IMR-90 (cell line): Measurements from ENCODE around the gene KCNIP1. TPM values are rescaled to one million over a fixed set of nuclear protein-coding genes. Genes with fewer than 3 reads are reported as not detected.
A peak's percentile ranks its signal among the peaks of the same experiment; 100 is the strongest.

Experiments used
- ATAC-seq: fragments of 200-7000 bp; cut with Tn5 transposase; 2 replicates; pipeline ENCODE4 v1.9.1; 2020; ENCODE audit warnings: low read depth, mild to moderate bottlenecking, moderate library complexity
- BruUV-seq: library from RNA; stranded (reverse); fragments of 400-500 nt; replicated peaks from 2 replicates; lab custom pipeline; 2021; lab: Mats Ljungman, UMichigan
- CTCF ChIA-PET: fragments of 300-600 bp; formaldehyde crosslinking; extraction: SDS; loops from one replicate; lab custom pipeline; 2021; ENCODE audit warnings: antibody characterized with exemption; lab: Yijun Ruan, JAX
- POLR2A ChIA-PET: fragments of 300-600 bp; sonication (Branson Sonifier 250); formaldehyde crosslinking; loops from one replicate; lab custom pipeline; 2022; ENCODE audit warnings: antibody characterized with exemption; ENCODE audit not compliant: unreplicated experiment; lab: Charles Lee
- DNase-seq: peaks from one replicate; pipeline ENCODE4 v3.0.0; 2013
- H2AFZ ChIP-seq: replicated peaks from 2 replicates; pipeline ENCODE3; 2013; ENCODE audit warnings: low read length, mild to moderate bottlenecking; ENCODE audit not compliant: poor library complexity
- H2AK5ac ChIP-seq: 2 replicates; pipeline ENCODE4 v1.6.1; 2013; ENCODE audit warnings: low read depth, low read length, inconsistent platforms
- H2AK9ac ChIP-seq: replicated peaks from 2 replicates; pipeline ENCODE3; 2013; ENCODE audit warnings: mild to moderate bottlenecking, low read depth, low read length, moderate library complexity; ENCODE audit not compliant: poor library complexity
- H2BK120ac ChIP-seq: 2 replicates; pipeline ENCODE4 v1.6.1; 2013; ENCODE audit warnings: low read depth, low read length, inconsistent platforms
- H2BK15ac ChIP-seq: 3 replicates; pipeline ENCODE4 v1.6.1; 2013; ENCODE audit warnings: low read depth, low read length, inconsistent platforms
- H2BK20ac ChIP-seq: 2 replicates; pipeline ENCODE4 v1.6.1; 2013; ENCODE audit warnings: low read depth, mild to moderate bottlenecking, inconsistent platforms, low read length, moderate library complexity
- H2BK5ac ChIP-seq: 2 replicates; pipeline ENCODE4 v1.6.1; 2013; ENCODE audit warnings: mild to moderate bottlenecking, low read depth, low read length, inconsistent platforms; ENCODE audit not compliant: poor library complexity, severe bottlenecking
- H3K14ac ChIP-seq: replicated peaks from 2 replicates; pipeline ENCODE4 v1.6.1; 2013; ENCODE audit warnings: low read depth, low read length, inconsistent platforms
- H3K18ac ChIP-seq: 2 replicates; pipeline ENCODE4 v1.6.1; 2013; ENCODE audit warnings: low read depth, low read length, control low read depth
- H3K23ac ChIP-seq: 2 replicates; pipeline ENCODE4 v1.6.1; 2013; ENCODE audit warnings: low read depth, low read length, inconsistent platforms
- H3K27ac ChIP-seq: 2 replicates; pipeline ENCODE4 v1.5.1; 2013; ENCODE audit warnings: mild to moderate bottlenecking, control low read depth, low read length; ENCODE audit not compliant: insufficient read depth
- H3K27me3 ChIP-seq: 2 replicates; pipeline ENCODE4 v1.6.1; 2013; ENCODE audit warnings: low read length; ENCODE audit not compliant: control insufficient read depth, insufficient read depth
- H3K36me3 ChIP-seq: 2 replicates; pipeline ENCODE4 v1.6.1; 2013; ENCODE audit warnings: low read length, mixed read lengths; ENCODE audit not compliant: control insufficient read depth, insufficient read depth
- H3K4ac ChIP-seq: 2 replicates; pipeline ENCODE4 v1.6.1; 2013; ENCODE audit warnings: low read depth, low read length, inconsistent platforms
- H3K4me1 ChIP-seq: 2 replicates; pipeline ENCODE4 v1.6.1; 2013; ENCODE audit warnings: low read length, mixed read lengths; ENCODE audit not compliant: control insufficient read depth, insufficient read depth
- H3K4me2 ChIP-seq: 2 replicates; pipeline ENCODE4 v1.6.1; 2013; ENCODE audit warnings: low read depth, mild to moderate bottlenecking, control low read depth, low read length, moderate library complexity
- H3K4me3 ChIP-seq: 2 replicates; pipeline ENCODE4 v1.5.1; 2013; ENCODE audit warnings: low read depth, mild to moderate bottlenecking, control low read depth, low read length, moderate library complexity; ENCODE audit not compliant: insufficient read depth
- H3K56ac ChIP-seq: 2 replicates; pipeline ENCODE4 v1.6.1; 2013; ENCODE audit warnings: low read length, inconsistent platforms; ENCODE audit not compliant: insufficient read depth; ENCODE audit errors: extremely low read depth
- H3K79me1 ChIP-seq, 2 experiments: 2 replicates each; pipeline ENCODE4 v1.6.1; 2013; ENCODE audit warnings: low read length in 2 of 2, inconsistent platforms in 1 of 2, low read depth in 1 of 2
- H3K9ac ChIP-seq: 2 replicates; pipeline ENCODE4 v1.6.1; 2013; ENCODE audit warnings: low read depth, low read length, control low read depth
- H3K9me1 ChIP-seq: 2 replicates; pipeline ENCODE4 v1.6.1; 2013; ENCODE audit warnings: low read length, inconsistent platforms; ENCODE audit not compliant: insufficient read depth
- H3K9me3 ChIP-seq: 2 replicates; pipeline ENCODE4 v1.6.1; 2013; ENCODE audit warnings: low read length; ENCODE audit not compliant: control insufficient read depth, insufficient read depth
- H4K20me1 ChIP-seq: 2 replicates; pipeline ENCODE4 v1.6.1; 2013; ENCODE audit warnings: low read length, inconsistent platforms; ENCODE audit not compliant: insufficient read depth
- H4K5ac ChIP-seq: 2 replicates; pipeline ENCODE4 v1.6.1; 2013; ENCODE audit warnings: mild to moderate bottlenecking, low read depth, low read length, control low read depth
- H4K8ac ChIP-seq, 2 experiments: 2 replicates each; pipeline ENCODE4 v1.6.1; 2013; ENCODE audit warnings: low read depth in 2 of 2, low read length in 2 of 2, control low read depth in 1 of 2, inconsistent platforms in 1 of 2
- H4K91ac ChIP-seq: 2 replicates; pipeline ENCODE4 v1.6.1; 2013; ENCODE audit warnings: low read depth, low read length, inconsistent platforms; ENCODE audit not compliant: insufficient read depth
- CTCF ChIP-seq: conservative IDR thresholded peaks from 2 replicates; pipeline ENCODE4 v1.5.1; 2012; ENCODE audit warnings: mild to moderate bottlenecking, low read depth, low read length, improper control_type of control experiment
- MXI1 ChIP-seq: IDR thresholded peaks from 2 replicates; pipeline ENCODE4 v1.6.1; 2012; ENCODE audit warnings: low read depth, mild to moderate bottlenecking, low read length, moderate library complexity, borderline replicate concordance
- NFE2L2 ChIP-seq: fragments of 150-350 bp; IDR thresholded peaks from 2 replicates; pipeline ENCODE4 v1.6.1; 2016; ENCODE audit warnings: low read depth, mild to moderate bottlenecking, low read length
- RAD21 ChIP-seq: IDR thresholded peaks from 2 replicates; pipeline ENCODE4 v1.6.1; 2012; ENCODE audit warnings: low read length, improper control_type of control experiment
- RCOR1 ChIP-seq: IDR thresholded peaks from 2 replicates; pipeline ENCODE4 v1.6.1; 2012; ENCODE audit warnings: mild to moderate bottlenecking, low read length, improper control_type of control experiment; ENCODE audit not compliant: insufficient replicate concordance
- SMC3 ChIP-seq: fragments of 150-350 bp; IDR thresholded peaks from 2 replicates; pipeline ENCODE4 v1.6.1; 2016; ENCODE audit warnings: low read depth, mild to moderate bottlenecking, antibody characterized with exemption, low read length, moderate library complexity
- USF2 ChIP-seq: fragments of 150-350 bp; IDR thresholded peaks from 2 replicates; pipeline ENCODE4 v1.6.1; 2017; ENCODE audit warnings: mild to moderate bottlenecking, antibody characterized with exemption, low read length, low read depth
- WGBS, 2 experiments: methylation state at CpG; one replicate each; pipeline versions ENCODE4 v1.1.5 to v1.1.7; 2013; ENCODE audit warnings: missing lambda C conversion rate in 2 of 2; ENCODE audit not compliant: insufficient read length in 1 of 2; ENCODE audit errors: extremely low coverage in 2 of 2; 5-methylcytosine and 5-hydroxymethylcytosine counted together
- dilution Hi-C: fragments of 300-500 bp; cut with HindIII; formaldehyde crosslinking; loops from one replicate; pipeline ENCODE4 v1.14.3; 2018; ENCODE audit warnings: low sequenced_read_pairs; ENCODE audit not compliant: unreplicated experiment
- in situ Hi-C: fragments of 300-500 bp; cut with MboI; formaldehyde crosslinking; loops from 3 replicates; pipeline ENCODE4 v1.14.3; 2019; ENCODE audit warnings: low sequenced_read_pairs, inconsistent platforms, mixed read lengths
- intact Hi-C: fragments of 100-400 bp; cut with micrococcal nuclease; formaldehyde crosslinking; loops from 2 replicates; pipeline ENCODE4 v1.10.0; 2022
- polyA plus RNA-seq, 3 experiments: library from polyadenylated mRNA; depleted of rRNA; stranded (reverse); fragments of >200 nt; gene quantifications; 2 replicates each; pipeline ENCODE4 v1.2.3, GENCODE V29; 2012; ENCODE audit warnings: low replicate concordance in 1 of 3
- total RNA-seq: library from RNA; depleted of rRNA; stranded (reverse); fragments of >200 nt; gene quantifications from 2 replicates; pipeline ENCODE4 v1.2.3, GENCODE V29; 2012

KCNIP1 gene
- total and polyA plus RNA-seq, 2 of the 4 experiments (the other 2 are of a cell fraction), result not detected

GRCh38 chr5:170638454-170639220, 134.8 kb downstream of the KCNIP1 start:
- dilution Hi-C loops, result no loop called here
- BruUV-seq, result no TSS peak
- no peak overlapping the region for H4K8ac ChIP-seq
- 32% methylated on average over 4 of the region's 15 CpGs; no CpG with 5 or more reads in 1 of the 2 experiments for WGBS, 2 experiments
- no peak overlapping the region for H2BK15ac ChIP-seq
- peaks cover 4% of the 10 kb centered on the region; the same call in 1 of the 2 replicates for H3K4me1 ChIP-seq
- peak; percentile 95 for ATAC-seq
- no peak overlapping the region for H2AK5ac ChIP-seq
- H2AK9ac ChIP-seq, result no peak overlapping the region
- no peak overlapping the region for H3K56ac ChIP-seq
- H3K9me1 ChIP-seq, result no peaks in the 10 kb centered on the region
- H4K20me1 ChIP-seq, result no peaks in the 10 kb centered on the region
- H3K4me2 ChIP-seq, result no peak overlapping the region
- no peak overlapping the region for H3K4me3 ChIP-seq
- H3K36me3 ChIP-seq, result no peaks in the 10 kb centered on the region
- in situ Hi-C loops, result no loop called here
- no peak overlapping the region for H4K5ac ChIP-seq
- peak overlapping the region; percentile 66 for H2AFZ ChIP-seq
- H3K27ac ChIP-seq, result no peak overlapping the region
- H3K9ac ChIP-seq, result no peak overlapping the region
- H3K9me3 ChIP-seq, result no peaks in the 10 kb centered on the region
- H3K14ac ChIP-seq, result no peak overlapping the region
- no peak overlapping the region for H3K4ac ChIP-seq
- ChIA-PET CTCF (interaction anchor here (0.8 to 1.7 kb wide), 8 partner anchors 12 to 403 kb away, joined by 3 to 8 read pairs (median 3); no protein-coding TSS in a partner anchor), POLR2A (no interaction called here)
- DNase-seq, result peak; percentile 28
- TF ChIP-seq USF2 (no peak), NFE2L2 (no peak), SMC3 (peak; percentile 41; the same call in 1 of the 2 replicates), MXI1 (no peak), RCOR1 (no peak), CTCF (peak; percentile 72), RAD21 (peak; percentile 70)
- no peaks in the 10 kb centered on the region; the same call in 1 of the 2 replicates for H3K27me3 ChIP-seq
- intact Hi-C loops, result loop anchor here (5.0 to 10.0 kb wide), 2 partner anchors 566 to 704 kb away; no protein-coding TSS in a partner anchor
- H3K79me1 ChIP-seq, result no peaks in the 10 kb centered on the region
- no peak overlapping the region for H3K23ac ChIP-seq
- H2BK120ac ChIP-seq, result no peak overlapping the region
- H2BK20ac ChIP-seq, result no peak overlapping the region
- H3K18ac ChIP-seq, result no peak overlapping the region
- no peak overlapping the region for H4K91ac ChIP-seq
- H2BK5ac ChIP-seq, result no peak overlapping the region
